CD4-positive, alpha-beta T cell treated with Interleukin-2 at 100 ng/mL for 4 hours (primary cell): ENCODE data around the gene MAB21L2.
"Not testable (repeated sequence)": the region's sequence is repeated elsewhere in the genome, so short reads cannot be mapped to it uniquely, and the experiment has no call there.

Experiments used
- DNase-seq: peaks from one replicate; pipeline ENCODE4 v3.0.0-alpha.2; 2020; ENCODE audit warnings: low spot score

The MAB21L2 gene

DNA sequence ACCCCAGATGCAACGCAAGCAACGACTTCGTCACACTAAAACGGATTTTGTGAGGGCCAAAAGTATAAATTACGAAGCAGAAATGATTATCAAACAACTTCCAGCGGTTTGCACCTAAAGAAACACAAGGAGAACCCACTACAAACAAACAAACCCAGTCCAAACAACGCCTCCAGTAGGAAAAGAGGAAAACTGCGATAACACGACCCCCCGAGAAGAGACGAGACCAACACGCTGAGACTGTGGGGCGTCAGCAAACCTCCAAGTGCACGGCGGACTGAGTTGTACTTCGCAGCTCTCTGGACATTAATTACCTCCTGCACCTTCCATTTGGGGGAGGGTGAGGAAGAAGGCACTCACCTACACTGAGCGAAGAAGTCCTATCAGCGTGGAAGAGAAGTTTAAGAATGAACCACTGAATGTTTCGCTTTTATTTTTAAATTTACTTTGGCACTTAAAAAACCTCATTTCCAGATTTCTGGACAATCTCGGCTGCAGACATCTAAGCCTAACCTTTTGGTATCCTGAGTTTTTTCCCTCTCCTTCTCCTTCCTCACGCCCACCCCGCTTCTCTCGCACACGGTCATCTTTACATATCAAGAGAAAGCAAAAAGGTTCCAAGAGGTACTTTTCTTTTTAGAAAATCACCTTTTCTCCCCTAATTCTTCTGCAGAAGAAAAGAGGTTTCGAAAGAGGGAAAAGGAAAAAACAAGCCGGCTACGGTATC is at the start of gene MAB21L2:
TSS of gene MAB21L2 (plus strand) at position 6 of the 727 bp plus-strand sequence. CDS start 879 bp downstream, outside the sequence.
- DNase-seq, result no peak

DNA sequence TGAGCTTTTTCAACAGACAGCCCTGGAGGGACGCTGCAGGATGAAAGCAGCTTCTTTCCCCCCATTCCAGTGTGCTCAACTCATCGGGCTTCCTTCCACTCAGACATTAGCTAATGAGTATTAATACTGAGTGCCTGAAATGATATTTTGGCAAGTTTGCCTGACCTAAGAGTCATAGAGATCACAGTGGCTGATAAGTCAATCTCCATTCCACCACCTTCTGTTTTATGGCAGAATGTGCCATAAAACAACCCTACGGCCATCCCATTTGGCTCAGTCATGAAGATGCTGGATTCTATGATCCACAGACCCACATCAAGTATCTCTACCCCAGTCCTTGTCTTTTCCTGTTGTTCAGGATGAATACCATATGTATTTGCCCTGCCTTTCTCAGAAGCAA is 48.3 kb upstream of the MAB21L2 start:
- DNase-seq, result no peak

DNA sequence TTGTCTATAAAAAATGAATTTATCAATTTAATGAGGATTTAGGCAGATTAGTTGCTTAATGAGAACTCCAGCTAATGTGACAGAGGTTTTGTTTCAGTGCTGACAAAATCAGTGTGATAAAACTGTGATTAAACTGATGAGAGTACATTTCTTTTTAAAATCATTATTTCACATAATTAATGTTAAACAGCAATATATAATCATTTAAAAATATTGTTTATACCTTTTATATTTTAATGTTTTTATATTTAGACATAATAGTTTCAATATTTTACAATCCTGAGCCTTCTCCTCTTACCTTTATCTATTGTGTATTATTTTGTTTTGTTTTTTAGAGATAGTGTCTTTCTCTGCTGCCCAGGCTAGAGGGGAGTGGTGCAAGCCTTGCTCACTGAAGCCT is 47.1 kb upstream of the MAB21L2 start:
- DNase-seq, result no peak

DNA sequence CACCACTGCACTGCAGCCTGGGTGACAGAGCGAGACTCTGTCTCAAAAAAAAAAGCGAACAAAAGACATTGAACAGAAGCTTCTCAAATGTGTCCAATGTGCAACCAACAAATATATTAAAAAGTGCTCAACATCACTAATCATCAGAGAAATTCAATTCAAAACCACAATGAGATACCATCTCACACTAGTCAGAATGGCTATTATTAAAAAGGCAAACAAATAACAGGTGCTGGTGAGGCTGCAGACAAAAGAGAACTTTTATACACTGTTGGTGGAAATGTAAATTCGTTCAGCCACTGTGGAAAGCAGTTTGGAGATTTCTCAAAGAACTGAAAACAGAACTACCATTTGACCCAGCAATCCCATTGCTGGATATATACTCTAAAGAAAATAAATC is 44.0 kb upstream of the MAB21L2 start:
- not testable (repeated sequence) for DNase-seq

DNA sequence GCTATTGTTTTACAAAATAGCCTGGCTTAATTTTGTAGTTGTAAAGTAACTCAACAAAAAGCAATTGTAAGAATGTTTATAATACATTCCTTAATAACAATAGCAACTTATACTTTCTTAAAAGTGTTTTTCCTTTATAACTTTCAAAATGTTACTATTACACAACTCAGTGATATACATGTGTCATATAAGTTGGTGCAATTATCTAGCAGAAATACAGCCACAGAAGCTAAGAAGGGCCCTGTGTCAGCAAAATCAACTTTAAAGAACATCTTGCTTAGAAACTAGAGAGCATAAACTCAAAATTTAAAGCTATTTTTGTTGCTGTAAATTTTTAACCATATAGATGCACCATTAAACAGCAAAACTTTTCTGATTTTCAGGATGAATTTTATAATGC is 41.4 kb upstream of the MAB21L2 start:
- DNase-seq, result no peak

DNA sequence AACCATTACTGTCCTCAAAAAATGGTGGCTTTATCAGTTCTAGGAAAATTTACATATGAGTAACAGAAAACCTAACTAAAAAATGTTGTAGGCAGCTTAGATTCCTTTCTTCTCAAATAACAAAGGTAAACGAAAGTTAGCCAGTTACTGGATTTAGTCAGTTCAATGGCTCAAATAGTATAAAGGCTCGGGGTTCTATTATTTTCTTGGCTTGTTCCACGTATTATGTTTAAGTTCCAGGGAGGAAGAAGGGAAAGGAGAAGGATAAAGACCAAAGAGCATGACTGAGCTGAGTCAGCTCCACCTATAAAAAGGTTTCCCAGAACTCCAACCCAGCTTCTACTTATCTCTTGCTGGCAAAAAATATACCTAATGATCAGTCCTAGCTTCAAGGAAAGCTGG is 41.0 kb upstream of the MAB21L2 start:
- DNase-seq, result no peak

DNA sequence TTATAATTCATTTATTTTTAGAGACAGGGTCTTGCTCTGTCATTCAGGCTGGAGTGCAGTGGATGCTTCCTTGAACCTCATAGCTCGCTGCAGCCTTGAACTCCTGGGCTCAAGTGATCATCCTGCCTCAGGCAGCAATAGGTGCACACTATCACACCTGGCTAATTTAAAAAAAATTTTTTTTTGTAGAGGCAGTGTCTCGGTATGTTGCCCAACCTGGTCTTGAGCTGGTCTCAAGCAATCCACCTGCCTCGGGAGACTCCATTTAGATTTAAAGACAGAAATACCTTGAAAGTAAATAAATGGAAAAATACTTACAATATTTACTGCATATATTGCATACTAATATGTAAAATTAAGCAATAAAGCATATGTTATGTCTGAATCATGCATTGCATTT is 40.3 kb upstream of the MAB21L2 start:
- DNase-seq, result no peak

DNA sequence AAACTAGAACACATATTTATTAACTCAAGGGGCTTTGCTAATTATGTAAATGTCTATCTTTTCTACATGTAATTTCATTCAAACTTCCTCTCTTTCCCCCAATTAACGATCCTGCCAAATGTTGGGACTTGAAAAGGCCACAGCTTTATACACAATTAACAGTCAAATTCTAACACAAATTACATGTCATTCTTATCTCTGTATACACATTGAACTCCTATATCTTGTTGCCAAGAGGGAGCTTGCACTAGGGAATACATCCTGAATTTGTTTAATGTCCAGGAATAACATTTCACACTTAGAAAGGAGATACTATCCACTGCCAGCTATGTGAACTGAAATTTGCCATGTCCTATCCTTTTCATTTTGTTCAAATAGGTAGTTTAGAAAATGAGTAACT is 38.9 kb upstream of the MAB21L2 start:
- DNase-seq, result no peak

DNA sequence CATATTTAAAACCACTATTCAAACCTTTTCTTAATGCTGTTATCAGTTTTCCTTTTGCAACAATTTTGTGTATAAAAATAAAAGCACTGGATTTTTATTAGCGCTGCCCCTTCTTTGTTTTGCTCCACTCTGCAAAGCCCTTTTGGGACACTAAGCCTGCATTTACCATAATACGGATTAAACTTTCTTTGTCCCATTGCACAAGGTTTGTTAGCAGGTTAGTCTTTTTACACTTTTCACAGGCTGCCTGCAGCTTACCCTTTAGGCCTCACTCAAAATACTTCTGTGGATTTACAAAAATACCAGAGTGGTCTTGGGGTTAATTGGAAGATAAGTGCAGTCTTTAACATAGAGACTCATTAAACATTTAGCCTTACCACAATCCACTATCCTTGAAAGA is 35.7 kb upstream of the MAB21L2 start:
- DNase-seq, result no peak

DNA sequence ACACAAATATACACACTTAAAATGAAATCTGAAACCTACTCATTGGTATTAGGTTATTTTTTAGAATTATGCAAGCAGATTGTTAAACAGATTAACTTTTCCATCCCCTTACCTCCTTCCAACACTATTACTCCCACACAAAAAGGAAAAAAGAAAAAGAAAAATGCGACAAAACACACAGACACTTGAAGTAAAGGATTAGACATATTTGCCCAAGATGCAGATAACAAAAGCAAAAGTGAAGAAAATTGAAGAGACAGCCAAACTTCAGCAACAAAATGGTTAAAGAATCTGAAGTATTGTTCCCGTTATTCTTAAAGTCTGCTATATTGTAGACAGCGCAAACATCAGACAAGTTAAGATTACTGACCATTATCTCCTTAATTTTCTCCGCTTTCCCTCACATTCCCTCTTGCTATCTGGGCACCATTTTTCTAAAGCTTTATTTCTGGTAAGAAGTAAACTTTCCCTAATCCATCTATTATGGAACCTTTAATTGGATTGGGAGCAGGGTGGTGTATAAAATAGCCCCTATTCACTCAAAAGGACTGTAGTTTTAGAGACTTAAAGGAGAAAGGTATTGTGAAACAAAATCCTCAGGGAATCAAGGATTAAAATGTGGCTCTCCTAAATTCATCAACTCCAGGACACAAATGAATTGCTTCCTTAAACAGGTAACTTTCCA is 34.7 kb upstream of the MAB21L2 start:
- DNase-seq, result no peak

DNA sequence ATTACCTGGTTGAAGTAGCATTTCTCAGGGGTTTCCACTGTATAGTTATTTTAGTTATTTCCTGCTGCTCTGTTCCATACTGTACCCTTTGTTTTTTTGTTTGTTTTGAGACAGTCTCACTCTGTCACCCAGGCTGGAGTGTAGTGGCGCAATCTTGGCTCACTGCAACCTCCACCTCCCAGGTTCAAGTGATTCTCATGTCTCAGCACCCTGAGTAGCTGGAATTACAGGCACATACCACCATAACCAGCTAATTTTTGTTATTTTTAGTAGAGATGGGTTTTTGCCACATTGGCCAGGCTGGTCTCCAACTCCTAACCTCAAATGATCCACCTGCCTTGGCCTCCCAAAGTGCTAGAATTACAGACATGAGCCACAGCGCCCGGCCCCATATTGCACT is 24.1 kb upstream of the MAB21L2 start:
- DNase-seq, result not testable (repeated sequence)

DNA sequence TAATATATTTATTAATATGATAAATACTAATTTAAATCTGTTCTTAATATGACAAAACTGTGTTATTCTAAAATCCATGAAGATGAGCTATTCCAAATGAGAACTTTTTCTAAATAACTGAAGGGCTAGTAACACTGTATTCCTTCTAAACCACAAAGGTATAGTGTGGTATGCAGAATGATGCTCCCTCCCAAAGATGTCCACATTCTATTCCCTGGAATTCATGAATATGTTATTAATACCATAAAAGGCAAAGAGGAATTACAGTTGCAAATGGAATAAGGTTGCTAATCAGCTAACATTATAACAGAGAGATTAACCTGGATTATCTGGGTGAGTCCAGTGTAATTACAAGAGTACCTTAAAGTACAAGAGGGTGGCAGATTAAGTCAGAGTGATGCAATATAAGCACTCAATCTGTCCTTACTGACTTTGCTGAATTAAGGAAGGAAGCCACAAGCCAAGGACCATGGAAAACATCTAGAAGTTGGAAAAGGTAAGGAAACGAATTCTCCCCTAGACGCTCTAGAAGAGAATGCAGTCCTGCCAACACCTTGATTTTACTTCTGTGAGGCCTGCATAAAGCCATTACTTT is 20.7 kb upstream of the MAB21L2 start:
- no peak for DNase-seq

DNA sequence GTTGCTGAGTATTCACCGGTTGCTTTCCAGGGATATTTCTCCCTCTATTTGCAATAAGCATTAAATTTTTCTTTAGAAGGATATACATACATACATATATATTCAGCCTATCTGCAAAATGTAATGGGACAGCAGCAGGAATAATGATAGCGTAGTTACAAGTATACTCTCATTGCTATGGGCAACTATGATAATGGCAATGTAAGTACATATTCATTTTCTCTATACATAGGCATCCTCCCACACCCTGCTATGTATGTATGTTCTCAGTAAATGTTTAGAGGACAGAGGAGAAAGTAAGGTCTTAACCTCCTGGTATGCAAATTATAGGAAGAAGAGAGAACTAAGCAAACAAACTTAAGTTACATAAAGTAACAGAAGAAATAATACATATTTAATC is 19.7 kb upstream of the MAB21L2 start:
- no peak for DNase-seq

DNA sequence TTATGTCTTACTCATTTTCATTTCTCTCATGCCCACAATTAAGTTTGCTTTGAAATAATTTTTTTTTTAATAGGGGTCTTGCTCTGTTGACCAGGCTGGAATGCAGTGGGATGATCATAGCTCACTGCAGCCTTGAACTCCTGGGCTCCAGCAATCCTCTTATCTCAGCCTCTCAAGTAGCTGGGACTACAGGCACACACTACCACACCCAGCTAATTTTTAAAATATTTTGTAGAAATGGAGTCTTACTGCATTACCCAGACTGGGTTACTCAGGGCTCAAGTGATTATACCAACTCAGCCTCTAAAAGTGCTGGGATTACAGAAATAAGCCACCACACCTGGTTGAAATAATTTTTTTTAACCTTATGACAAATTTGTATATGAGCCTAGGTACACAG is 19.2 kb upstream of the MAB21L2 start:
- no peak for DNase-seq

DNA sequence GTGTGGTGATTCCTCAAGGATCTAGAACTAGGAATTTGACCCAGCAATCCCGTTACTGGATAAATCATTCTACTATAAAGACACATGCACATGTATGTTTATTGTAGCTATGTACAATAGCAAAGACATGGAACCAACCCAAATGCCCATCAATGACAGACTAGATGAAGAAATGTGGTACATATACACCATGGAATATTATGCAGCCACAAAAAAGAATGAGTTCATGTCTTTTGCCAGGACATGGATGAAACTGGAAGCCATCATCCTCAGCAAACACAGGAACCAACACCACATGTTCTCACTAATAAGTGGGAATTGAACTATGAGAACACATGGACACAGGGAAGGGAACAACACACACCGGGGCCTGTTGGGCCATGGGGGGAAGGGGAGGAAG is 17.0 kb upstream of the MAB21L2 start:
- not testable (repeated sequence) for DNase-seq

DNA sequence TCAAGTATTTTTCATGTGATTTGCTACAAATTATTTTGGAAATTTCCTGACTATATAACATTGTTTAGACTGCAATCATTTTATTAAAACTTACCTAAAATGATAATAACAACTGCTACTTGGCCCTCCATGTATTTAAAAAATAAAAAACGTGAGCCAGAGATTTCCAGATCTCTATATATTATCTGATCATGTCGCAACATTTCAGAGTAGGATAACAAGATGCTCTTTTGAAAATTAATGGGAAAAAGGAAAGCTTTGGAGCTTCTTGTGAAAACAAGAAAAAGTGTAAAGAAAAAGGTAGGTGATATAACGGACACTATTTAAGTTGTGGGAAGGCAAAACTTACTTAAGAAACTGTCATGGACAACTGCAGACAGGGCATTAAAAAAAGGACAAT is 14.9 kb upstream of the MAB21L2 start:
- DNase-seq, result no peak

DNA sequence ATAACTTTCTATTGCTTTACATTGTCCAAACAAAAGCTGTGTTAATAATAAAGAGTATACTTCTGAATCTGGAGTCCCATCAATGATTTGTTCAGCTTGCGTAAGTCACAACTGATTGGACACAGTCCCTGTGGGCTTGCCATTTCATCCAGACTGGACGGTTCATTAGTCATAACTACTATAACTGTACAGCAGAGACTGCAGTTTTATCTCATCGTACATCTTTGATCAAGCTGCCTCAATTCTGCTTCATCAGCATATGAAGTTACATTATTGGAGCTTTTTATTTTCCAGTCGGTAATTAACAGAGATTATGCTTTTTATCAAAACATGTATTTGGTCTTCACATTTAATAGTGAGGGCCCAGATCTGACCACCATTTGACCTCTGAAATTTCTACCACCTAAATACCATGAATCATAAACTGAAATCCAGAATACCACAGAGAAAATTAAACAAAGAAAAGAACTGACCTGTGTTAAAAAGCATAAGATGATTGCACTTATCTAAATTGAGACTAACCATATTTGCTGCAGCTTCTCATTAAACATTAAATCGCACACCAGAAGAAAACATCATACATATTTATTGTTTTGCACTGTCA is 12.5 kb upstream of the MAB21L2 start:
- no peak for DNase-seq

DNA sequence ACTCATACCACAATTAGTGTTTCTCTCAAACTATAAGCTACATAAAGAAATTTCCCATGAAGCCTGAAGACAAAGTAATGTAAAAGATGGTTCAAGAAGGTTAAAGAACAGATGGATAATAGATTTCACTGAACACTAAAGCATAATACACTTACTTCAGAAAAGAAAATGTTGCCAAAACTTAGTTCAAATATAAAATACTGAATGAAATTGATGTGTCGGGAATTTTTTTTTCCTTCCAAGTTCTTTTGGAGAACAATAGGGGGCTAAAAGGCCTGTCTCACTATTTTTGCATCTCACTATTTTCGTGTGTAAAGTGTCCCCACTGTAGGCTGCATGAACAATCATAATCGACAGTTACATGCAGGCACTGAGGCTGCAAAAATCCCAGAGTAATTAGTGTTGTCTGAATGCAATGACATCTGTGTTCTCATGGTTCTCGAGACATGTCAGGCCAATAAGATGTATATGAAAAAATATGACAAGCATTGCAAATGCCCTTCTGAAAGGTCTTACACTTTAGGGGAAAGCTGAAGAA is 11.9 kb upstream of the MAB21L2 start:
- DNase-seq, result no peak

DNA sequence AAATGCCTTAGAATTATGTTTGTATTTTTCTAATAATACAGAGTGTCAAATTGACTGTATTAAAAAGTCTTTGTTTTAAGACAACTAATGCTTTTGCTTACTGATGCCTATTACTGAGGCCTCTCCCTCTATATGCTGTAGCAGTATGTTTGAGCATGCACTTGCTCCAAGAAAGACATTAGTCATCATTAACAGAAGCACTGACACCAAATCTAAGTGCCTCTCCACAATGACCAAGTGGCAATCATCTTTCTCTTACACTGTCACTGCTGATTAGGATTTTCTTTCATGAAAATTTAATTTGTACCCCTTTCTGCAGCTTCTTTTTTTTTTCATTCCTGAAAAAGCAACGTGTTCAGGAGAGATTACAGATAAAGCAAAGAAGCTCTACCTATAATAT is 11.1 kb upstream of the MAB21L2 start:
- no peak for DNase-seq

DNA sequence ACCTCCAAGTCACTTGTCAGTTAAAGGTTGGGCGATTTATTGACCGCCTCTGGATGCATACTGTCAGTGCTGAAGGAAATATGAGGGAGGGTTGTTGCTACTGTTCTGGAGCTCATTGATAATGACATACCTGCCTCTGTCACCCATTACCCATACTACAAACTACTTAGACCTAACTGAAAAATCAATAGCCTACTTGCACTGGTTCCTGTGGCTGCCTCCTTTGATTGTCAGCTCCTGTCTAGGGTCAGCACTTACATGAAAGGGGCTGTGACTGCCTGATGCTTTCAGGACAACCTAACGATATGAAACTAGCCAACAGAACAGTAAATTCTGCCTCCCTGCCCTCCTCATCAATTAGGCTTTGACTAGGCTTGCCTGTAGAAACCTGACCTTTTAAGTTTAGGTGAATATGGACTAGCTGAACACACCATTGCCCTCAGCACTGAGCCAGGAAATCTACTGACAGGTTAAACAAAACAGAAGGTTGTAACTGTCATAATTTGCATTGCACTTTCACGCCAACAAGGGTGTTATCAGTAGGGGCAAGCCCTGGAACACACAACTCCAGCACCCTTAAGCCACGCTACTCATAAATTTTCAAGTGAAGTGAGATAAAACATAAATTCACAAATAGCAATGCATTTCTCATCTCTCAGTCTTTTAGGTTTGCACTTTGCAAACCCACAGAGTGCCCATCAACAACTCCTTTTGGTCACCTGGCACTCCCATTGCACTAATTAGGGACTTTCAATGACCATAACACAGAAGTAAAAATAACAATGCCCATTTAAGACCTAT is 9.0 kb upstream of the MAB21L2 start:
- no peak for DNase-seq

DNA sequence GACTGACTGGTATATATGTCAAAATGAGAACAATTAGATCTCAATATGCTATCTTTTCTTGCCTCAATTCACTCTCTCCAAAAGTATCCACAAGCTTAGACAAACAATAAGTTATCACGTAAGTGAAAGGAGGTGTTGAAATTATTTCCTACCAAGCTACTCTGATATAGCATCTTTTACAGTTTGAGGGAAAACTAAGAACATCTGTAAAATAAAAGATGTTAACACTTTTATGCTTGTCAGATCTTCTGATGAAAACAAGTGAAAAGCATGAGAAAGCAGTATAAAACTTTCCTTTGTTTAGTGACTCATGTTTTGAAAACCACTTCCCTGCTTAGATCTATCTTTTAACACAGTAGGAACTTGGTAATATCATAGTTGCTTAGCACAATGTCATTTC is 8.4 kb upstream of the MAB21L2 start:
- DNase-seq, result no peak

DNA sequence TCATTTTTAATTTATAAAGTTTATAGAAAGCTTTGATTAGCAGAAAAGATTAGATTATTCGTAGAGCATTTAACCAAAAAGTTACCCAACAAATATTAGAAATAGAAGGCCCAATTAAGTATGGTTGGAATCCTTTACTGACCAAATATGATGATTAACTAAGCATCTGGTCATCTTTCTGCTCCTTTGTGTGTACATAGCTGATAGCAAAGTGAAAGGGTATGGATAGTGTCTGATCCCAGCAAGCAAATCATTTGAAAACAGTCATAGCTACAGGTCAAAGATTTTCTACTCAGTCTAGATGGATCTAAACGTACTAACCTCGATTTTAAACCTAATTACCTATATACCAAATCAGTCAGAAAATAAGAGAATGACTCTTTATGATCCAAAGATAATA is 7.3 kb upstream of the MAB21L2 start:
- no peak for DNase-seq
